Thyroid gland (tissue), 4 donors: ENCODE measurements around the gene HEXIM2.

Experiments used
- CTCF ChIP-seq, 6 experiments: fragments of 200-600 bp in 3 of 6; fragments of 450-650 bp in 3 of 6; sonication (generic) in 3 of 6; IDR thresholded peaks; one replicate each; pipeline ENCODE4 v1.5.1; 2016 to 2019; ENCODE audit warnings: antibody characterized with exemption in 6 of 6, mild to moderate bottlenecking in 2 of 6, inconsistent platforms in 1 of 6, moderate library complexity in 1 of 6
- POLR2A ChIP-seq, 2 donors: fragments of 450-650 bp; IDR thresholded peaks; one replicate each; pipeline ENCODE4 v1.6.1; 2017; ENCODE audit warnings: antibody characterized with exemption in 2 of 2, mild to moderate bottlenecking in 2 of 2, moderate library complexity in 1 of 2

- TF ChIP-seq CTCF (IDR thresholded peaks at IDR 0.05) (no peak), POLR2A (IDR thresholded peaks at IDR 0.05) (no peak)
Observed at GRCh38 chr17:45127207-45127547, 34.5 kb upstream of the HEXIM2 start.
